HG03025 (cell line): ENCODE measurements around the gene STMP1.

ENCODE experiments used
- ATAC-seq: cut with Tn5 transposase; IDR thresholded peaks from one replicate; pipeline ENCODE4 v1.9.1; 2021; ENCODE audit warnings: mild to moderate bottlenecking, moderate library complexity; ENCODE audit not compliant: unreplicated experiment, low FRiP score

Gene STMP1

DNA sequence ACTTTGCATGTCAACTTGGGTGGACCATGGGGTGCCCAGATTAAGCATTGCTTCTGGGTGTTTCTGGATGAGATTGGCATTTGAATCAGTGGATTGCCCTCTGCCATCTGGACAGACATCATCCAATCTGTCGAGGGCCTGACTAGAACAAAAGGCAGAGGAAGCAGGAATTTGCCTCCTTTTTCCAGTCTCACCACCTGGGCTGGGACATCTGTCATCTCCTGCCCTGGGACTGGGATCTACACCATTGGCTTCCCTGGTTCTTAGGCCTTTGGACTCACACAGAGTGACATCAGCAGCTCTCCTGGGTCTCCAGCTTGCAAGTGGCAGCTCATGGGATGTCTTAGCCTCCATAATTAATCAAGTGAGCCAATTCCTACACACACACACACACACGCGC, 55.4 kb downstream of the STMP1 start:
- no peak for ATAC-seq

DNA sequence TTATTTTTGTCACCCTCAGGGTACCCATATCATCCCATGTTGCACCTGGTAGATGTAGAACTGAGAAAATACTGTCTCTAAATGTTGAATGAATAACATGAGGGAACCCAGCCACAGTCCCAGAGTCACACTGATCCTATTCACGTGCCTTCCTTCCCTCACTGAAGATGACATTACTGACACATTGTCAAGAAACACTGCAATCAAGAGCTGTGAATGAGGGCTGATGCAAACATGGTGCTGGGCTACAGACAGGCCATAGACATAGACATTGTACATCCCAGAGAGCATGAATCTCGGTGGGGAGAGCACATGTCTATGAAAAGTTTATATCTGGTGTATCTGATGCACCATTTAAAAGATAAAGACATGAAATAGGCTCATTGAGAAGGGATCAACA, 55.9 kb downstream of the STMP1 start:
- no peak for ATAC-seq

DNA sequence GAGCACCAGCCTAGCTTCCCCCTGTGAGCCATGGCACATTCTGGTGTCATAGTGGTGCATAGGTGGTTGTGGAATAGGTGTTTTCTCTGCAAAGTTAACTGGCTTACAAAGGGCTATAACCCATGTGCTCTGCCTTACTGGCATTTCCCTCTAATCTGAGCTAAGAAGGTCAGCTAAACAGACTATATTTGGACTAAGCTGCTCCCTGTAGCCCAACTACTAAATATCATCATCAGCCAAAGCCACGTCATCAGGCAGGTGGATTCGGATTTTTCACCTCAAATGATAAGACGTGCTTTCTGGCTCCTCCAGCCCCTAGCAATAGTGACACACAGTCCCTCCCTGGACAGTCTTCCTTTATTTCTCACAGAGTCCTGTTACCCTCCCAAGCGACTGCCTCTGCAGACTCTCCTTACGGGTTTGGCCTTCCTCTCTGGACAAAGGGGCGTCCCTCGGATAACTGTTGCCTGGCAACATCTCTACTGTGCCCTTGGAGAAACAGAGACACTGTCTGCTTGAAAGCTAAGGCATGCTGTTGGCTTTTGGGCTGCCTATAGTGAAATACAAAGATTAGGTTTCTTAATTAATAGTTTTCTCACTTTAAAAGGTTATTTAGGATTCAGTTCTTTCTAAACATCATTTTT, 56.6 kb downstream of the STMP1 start:
- ATAC-seq: no peak

DNA sequence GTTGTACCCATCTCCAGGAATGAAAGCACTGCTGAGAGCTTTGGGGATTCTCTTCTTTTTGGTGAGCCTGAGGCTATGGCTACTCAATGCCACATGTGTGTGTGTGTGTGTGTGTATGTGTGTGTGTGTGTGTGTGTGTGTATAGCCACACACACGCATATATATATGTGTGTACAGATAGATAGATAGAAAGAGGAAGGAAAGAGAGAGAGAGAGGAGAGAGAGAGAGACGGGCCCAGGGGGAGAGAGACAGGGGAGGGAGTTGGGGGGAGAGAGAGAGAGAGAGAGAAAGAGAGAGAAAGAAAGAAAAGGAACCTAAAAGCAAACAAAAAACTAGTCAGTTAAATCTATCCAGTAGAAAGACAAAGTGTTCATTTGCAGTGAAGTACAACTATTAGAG, 57.4 kb downstream of the STMP1 start:
- no peak for ATAC-seq

DNA sequence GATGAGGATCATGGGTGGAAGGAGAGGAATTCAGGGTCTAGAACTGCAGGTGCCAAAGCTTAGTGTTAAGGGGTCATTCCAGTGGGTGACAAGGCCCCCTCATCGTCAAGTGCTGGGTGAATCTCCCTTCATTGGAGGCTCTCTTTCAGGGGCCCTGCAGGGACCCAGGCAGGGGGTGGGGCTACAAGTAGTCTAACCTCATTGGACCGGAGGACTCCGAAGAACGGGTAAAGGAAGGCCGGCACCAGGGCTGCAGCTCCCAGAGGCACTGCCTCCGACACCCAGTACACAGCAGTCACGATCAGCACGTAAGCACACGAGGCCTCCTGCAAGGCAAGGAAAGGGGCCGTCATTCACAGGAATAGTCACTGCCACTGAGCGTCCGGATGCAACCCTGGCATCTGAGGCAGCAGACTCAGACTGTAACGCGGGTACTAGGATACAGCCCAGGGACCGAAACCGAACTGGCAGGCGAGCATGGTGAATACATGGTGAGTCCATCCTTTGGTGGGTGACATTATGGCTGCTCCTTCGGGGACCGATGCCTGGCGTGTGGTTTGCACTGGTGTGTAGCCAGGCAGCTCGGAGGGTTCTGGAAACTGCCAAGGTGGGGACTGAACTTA, 59.0 kb downstream of the STMP1 start:
- no peak for ATAC-seq

DNA sequence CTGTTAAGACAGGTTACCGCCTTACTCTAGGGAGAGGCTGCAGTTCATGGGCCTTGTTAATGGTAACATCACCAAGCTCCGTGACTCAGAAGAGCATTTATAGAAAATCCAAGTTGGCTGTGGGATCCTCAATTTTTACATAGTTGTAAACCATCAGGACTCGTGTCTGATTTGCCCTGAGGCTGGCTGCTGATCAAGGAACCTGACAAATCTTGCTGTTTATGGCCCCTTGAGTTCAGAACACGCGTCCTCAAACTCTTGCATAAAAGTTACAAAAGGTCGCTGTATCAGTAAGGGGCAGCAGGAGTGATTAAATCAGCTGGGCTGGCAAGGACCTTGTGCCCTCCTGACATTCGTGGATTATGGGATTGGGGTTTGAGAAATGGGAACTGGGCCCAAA, 61.1 kb downstream of the STMP1 start:
- no peak for ATAC-seq
